Measurements from ENCODE around the gene ETV3L. TPM values are rescaled to one million over a fixed set of nuclear protein-coding genes. Genes with fewer than 3 reads are reported as not detected.

Gene ETV3L
- total RNA-seq, 5 donors from 2014 or later (not counting 1 experiment from before 2014, with no cell fraction given), result not detected

Other genes with a start within 250 kb of the ETV3L start
- gene INSRR, start 240.7 kb downstream of the ETV3L start, total RNA-seq, result under 1 TPM in 1 of 5 donors, not detected in 4; 0.07 TPM
- gene NTRK1, start 238.9 kb downstream of the ETV3L start, total RNA-seq, result 1 to 10 TPM in 1 of 5 donors, under 1 TPM in 4; 0.36 to 1.2 (median 0.60) TPM
- gene PEAR1, start 206.1 kb downstream of the ETV3L start, total RNA-seq, result under 1 TPM; 0.09 to 0.67 (median 0.28) TPM
- gene LRRC71, start 179.2 kb downstream of the ETV3L start, total RNA-seq, result not detected
- gene ARHGEF11, start 54.1 kb downstream of the ETV3L start, total RNA-seq, result 10 to 100 TPM; 20.7 to 34.6 (median 34.1) TPM
- gene ETV3, start 38.6 kb upstream of the ETV3L start, total RNA-seq, result 10 to 100 TPM; 30.6 to 86.3 (median 33.4) TPM

Data from T-cell (primary cell).